ENCODE measurements around the gene CLCN7. TPM values are rescaled to one million over a fixed set of nuclear protein-coding genes. Genes with fewer than 3 reads are reported as not detected.

Gene CLCN7
- total and polyA plus RNA-seq, 9 of the 15 experiments (the other 6 are each of a cell fraction or from before 2014, with no cell fraction given) = 0.06 to 126 (median 18.7) TPM

GRCh38 chr16:1395444-1396031 lies 79.3 kb downstream of the CLCN7 start (continued):
- no peak for TF ChIP-seq MTA2 (IDR thresholded peaks at IDR 0.05; ENCODE audit: low read depth)
- TF ChIP-seq, protein P1, sequence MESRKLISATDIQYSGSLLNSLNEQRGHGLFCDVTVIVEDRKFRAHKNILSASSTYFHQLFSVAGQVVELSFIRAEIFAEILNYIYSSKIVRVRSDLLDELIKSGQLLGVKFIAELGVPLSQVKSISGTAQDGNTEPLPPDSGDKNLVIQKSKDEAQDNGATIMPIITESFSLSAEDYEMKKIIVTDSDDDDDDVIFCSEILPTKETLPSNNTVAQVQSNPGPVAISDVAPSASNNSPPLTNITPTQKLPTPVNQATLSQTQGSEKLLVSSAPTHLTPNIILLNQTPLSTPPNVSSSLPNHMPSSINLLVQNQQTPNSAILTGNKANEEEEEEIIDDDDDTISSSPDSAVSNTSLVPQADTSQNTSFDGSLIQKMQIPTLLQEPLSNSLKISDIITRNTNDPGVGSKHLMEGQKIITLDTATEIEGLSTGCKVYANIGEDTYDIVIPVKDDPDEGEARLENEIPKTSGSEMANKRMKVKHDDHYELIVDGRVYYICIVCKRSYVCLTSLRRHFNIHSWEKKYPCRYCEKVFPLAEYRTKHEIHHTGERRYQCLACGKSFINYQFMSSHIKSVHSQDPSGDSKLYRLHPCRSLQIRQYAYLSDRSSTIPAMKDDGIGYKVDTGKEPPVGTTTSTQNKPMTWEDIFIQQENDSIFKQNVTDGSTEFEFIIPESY (CRISPR knock-in tag; IDR thresholded peaks at IDR 0.05) = peak; percentile 64; the same call in 1 of the 2 replicates
- no peak for TF ChIP-seq RFX5 (IDR thresholded peaks at IDR 0.05; ENCODE audit: low read depth, low read length)
- no peak for TF ChIP-seq ZNF124 (CRISPR knock-in tag; IDR thresholded peaks at IDR 0.05)
- TF ChIP-seq ZNF77 (CRISPR knock-in tag; IDR thresholded peaks at IDR 0.05) = no peak

Other genes starting within 250 kb of the CLCN7 start
Only the 7 nearest of the 19 such genes appear.
- gene UNKL, start 60.3 kb downstream of the CLCN7 start, total RNA-seq (2014; rRNA removed) = 17.2 and 17.6 TPM in 2 replicates
- 4.2 and 4.4 TPM in 2 replicates for gene UNKL, start 60.3 kb downstream of the CLCN7 start, total RNA-seq (2014; rRNA removed; fragmentation: Illumina TruSeq; extraction: Trizol)
- gene UNKL, start 60.3 kb downstream of the CLCN7 start, total RNA-seq (2015; rRNA removed; fragmentation: Illumina TruSeq; extraction: Trizol) = 5.1 and 12.1 TPM in 2 replicates
- 22.3 and 30.2 TPM in 2 replicates for gene UNKL, start 60.3 kb downstream of the CLCN7 start, total RNA-seq (2021)
- 19.0 and 26.5 TPM in 2 replicates for gene UNKL, start 60.3 kb downstream of the CLCN7 start, polyA plus RNA-seq (2011; rRNA removed)
- gene UNKL, start 60.3 kb downstream of the CLCN7 start, polyA plus RNA-seq (2014; fragmentation: Illumina TruSeq; extraction: Trizol) = 3.3 and 18.5 TPM in 2 replicates
- under 1 TPM; 0.37 to 0.48 TPM for gene UNKL, start 60.3 kb downstream of the CLCN7 start, polyA plus RNA-seq (2014; fragmentation: Nextera tagmentation; extraction: Ambion mirVana)
- 17.5 and 22.1 TPM in 2 replicates for gene UNKL, start 60.3 kb downstream of the CLCN7 start, polyA plus RNA-seq (2014; rRNA removed)
- 48.7 and 49.7 TPM in 2 replicates for gene UQCC4, start 54.3 kb downstream of the CLCN7 start, total RNA-seq (2014; rRNA removed)
- gene UQCC4, start 54.3 kb downstream of the CLCN7 start, total RNA-seq (2014; rRNA removed; fragmentation: Illumina TruSeq; extraction: Trizol) = 12.3 and 15.4 TPM in 2 replicates
- gene UQCC4, start 54.3 kb downstream of the CLCN7 start, total RNA-seq (2015; rRNA removed; fragmentation: Illumina TruSeq; extraction: Trizol) = 34.4 and 35.6 TPM in 2 replicates
- gene UQCC4, start 54.3 kb downstream of the CLCN7 start, total RNA-seq (2021) = 31.9 and 35.3 TPM in 2 replicates
- 46.1 and 47.0 TPM in 2 replicates for gene UQCC4, start 54.3 kb downstream of the CLCN7 start, polyA plus RNA-seq (2011; rRNA removed)
- 20.5 and 37.8 TPM in 2 replicates for gene UQCC4, start 54.3 kb downstream of the CLCN7 start, polyA plus RNA-seq (2014; fragmentation: Illumina TruSeq; extraction: Trizol)
- gene UQCC4, start 54.3 kb downstream of the CLCN7 start, polyA plus RNA-seq (2014; fragmentation: Nextera tagmentation; extraction: Ambion mirVana) = 1 to 10 TPM; 1.3 to 3.9 TPM
- 43.9 and 50.0 TPM in 2 replicates for gene UQCC4, start 54.3 kb downstream of the CLCN7 start, polyA plus RNA-seq (2014; rRNA removed)
- gene PERCC1, start 44.0 kb downstream of the CLCN7 start, total RNA-seq (2014; rRNA removed) = not detected in 2 replicates
- not detected in 2 replicates for gene PERCC1, start 44.0 kb downstream of the CLCN7 start, total RNA-seq (2014; rRNA removed; fragmentation: Illumina TruSeq; extraction: Trizol)
- gene PERCC1, start 44.0 kb downstream of the CLCN7 start, total RNA-seq (2015; rRNA removed; fragmentation: Illumina TruSeq; extraction: Trizol) = not detected in 2 replicates
- not detected in 2 replicates for gene PERCC1, start 44.0 kb downstream of the CLCN7 start, total RNA-seq (2021)
- gene PERCC1, start 44.0 kb downstream of the CLCN7 start, polyA plus RNA-seq (2011; rRNA removed) = not detected in 2 replicates
- gene PERCC1, start 44.0 kb downstream of the CLCN7 start, polyA plus RNA-seq (2014; fragmentation: Illumina TruSeq; extraction: Trizol) = not detected in 2 replicates
- not detected for gene PERCC1, start 44.0 kb downstream of the CLCN7 start, polyA plus RNA-seq (2014; fragmentation: Nextera tagmentation; extraction: Ambion mirVana)
- gene PERCC1, start 44.0 kb downstream of the CLCN7 start, polyA plus RNA-seq (2014; rRNA removed) = not detected in 2 replicates
- 0.04 TPM in 1 of 2 replicates, not detected in the other for gene CCDC154, start 30.5 kb downstream of the CLCN7 start, total RNA-seq (2014; rRNA removed)
- gene CCDC154, start 30.5 kb downstream of the CLCN7 start, total RNA-seq (2014; rRNA removed; fragmentation: Illumina TruSeq; extraction: Trizol) = not detected in 2 replicates
- gene CCDC154, start 30.5 kb downstream of the CLCN7 start, total RNA-seq (2015; rRNA removed; fragmentation: Illumina TruSeq; extraction: Trizol) = 0.18 TPM in 1 of 2 replicates, not detected in the other
- 0.22 and 0.42 TPM in 2 replicates for gene CCDC154, start 30.5 kb downstream of the CLCN7 start, total RNA-seq (2021)
- gene CCDC154, start 30.5 kb downstream of the CLCN7 start, polyA plus RNA-seq (2011; rRNA removed) = 0.15 and 0.19 TPM in 2 replicates
- not detected in 2 replicates for gene CCDC154, start 30.5 kb downstream of the CLCN7 start, polyA plus RNA-seq (2014; fragmentation: Illumina TruSeq; extraction: Trizol)
- gene CCDC154, start 30.5 kb downstream of the CLCN7 start, polyA plus RNA-seq (2014; fragmentation: Nextera tagmentation; extraction: Ambion mirVana) = not detected
- gene CCDC154, start 30.5 kb downstream of the CLCN7 start, polyA plus RNA-seq (2014; rRNA removed) = 0.03 and 1.4 TPM in 2 replicates
- not detected in 2 replicates for gene PTX4, start 13.9 kb upstream of the CLCN7 start, total RNA-seq (2014; rRNA removed)
- not detected in 2 replicates for gene PTX4, start 13.9 kb upstream of the CLCN7 start, total RNA-seq (2014; rRNA removed; fragmentation: Illumina TruSeq; extraction: Trizol)
- not detected in 2 replicates for gene PTX4, start 13.9 kb upstream of the CLCN7 start, total RNA-seq (2015; rRNA removed; fragmentation: Illumina TruSeq; extraction: Trizol)
- 0.11 and 0.38 TPM in 2 replicates for gene PTX4, start 13.9 kb upstream of the CLCN7 start, total RNA-seq (2021)
- not detected in 2 replicates for gene PTX4, start 13.9 kb upstream of the CLCN7 start, polyA plus RNA-seq (2011; rRNA removed)
- not detected in 2 replicates for gene PTX4, start 13.9 kb upstream of the CLCN7 start, polyA plus RNA-seq (2014; fragmentation: Illumina TruSeq; extraction: Trizol)
- not detected for gene PTX4, start 13.9 kb upstream of the CLCN7 start, polyA plus RNA-seq (2014; fragmentation: Nextera tagmentation; extraction: Ambion mirVana)
- gene PTX4, start 13.9 kb upstream of the CLCN7 start, polyA plus RNA-seq (2014; rRNA removed) = not detected in 2 replicates
- 35.1 and 47.4 TPM in 2 replicates for gene TELO2, start 18.3 kb upstream of the CLCN7 start, total RNA-seq (2014; rRNA removed)
- 1.7 and 3.0 TPM in 2 replicates for gene TELO2, start 18.3 kb upstream of the CLCN7 start, total RNA-seq (2014; rRNA removed; fragmentation: Illumina TruSeq; extraction: Trizol)
- 21.2 and 21.9 TPM in 2 replicates for gene TELO2, start 18.3 kb upstream of the CLCN7 start, total RNA-seq (2015; rRNA removed; fragmentation: Illumina TruSeq; extraction: Trizol)
- 77.4 and 91.8 TPM in 2 replicates for gene TELO2, start 18.3 kb upstream of the CLCN7 start, total RNA-seq (2021)
- gene TELO2, start 18.3 kb upstream of the CLCN7 start, polyA plus RNA-seq (2011; rRNA removed) = 14.5 and 24.6 TPM in 2 replicates
- gene TELO2, start 18.3 kb upstream of the CLCN7 start, polyA plus RNA-seq (2014; fragmentation: Illumina TruSeq; extraction: Trizol) = 8.2 and 29.3 TPM in 2 replicates
- gene TELO2, start 18.3 kb upstream of the CLCN7 start, polyA plus RNA-seq (2014; fragmentation: Nextera tagmentation; extraction: Ambion mirVana) = 1 to 10 TPM in 1 of 2 experiments, under 1 TPM in 1; 0.51 to 1.4 TPM
- 60.2 and 63.2 TPM in 2 replicates for gene TELO2, start 18.3 kb upstream of the CLCN7 start, polyA plus RNA-seq (2014; rRNA removed)
- not detected in 2 replicates for gene TMEM204, start 58.6 kb upstream of the CLCN7 start, total RNA-seq (2014; rRNA removed)
- gene TMEM204, start 58.6 kb upstream of the CLCN7 start, total RNA-seq (2014; rRNA removed; fragmentation: Illumina TruSeq; extraction: Trizol) = not detected in 2 replicates
- gene TMEM204, start 58.6 kb upstream of the CLCN7 start, total RNA-seq (2015; rRNA removed; fragmentation: Illumina TruSeq; extraction: Trizol) = not detected in 2 replicates
- 0.18 TPM in 1 of 2 replicates, not detected in the other for gene TMEM204, start 58.6 kb upstream of the CLCN7 start, total RNA-seq (2021)
- gene TMEM204, start 58.6 kb upstream of the CLCN7 start, polyA plus RNA-seq (2011; rRNA removed) = not detected in 2 replicates
- not detected in 2 replicates for gene TMEM204, start 58.6 kb upstream of the CLCN7 start, polyA plus RNA-seq (2014; fragmentation: Illumina TruSeq; extraction: Trizol)
- gene TMEM204, start 58.6 kb upstream of the CLCN7 start, polyA plus RNA-seq (2014; fragmentation: Nextera tagmentation; extraction: Ambion mirVana) = under 1 TPM in 1 of 2 experiments, not detected in 1; 0.04 TPM
- not detected in 2 replicates for gene TMEM204, start 58.6 kb upstream of the CLCN7 start, polyA plus RNA-seq (2014; rRNA removed)

Data from K562 (cell line).